GM15510 (cell line): ENCODE results near the gene SEC23IP.

ENCODE experiments used
- POLR2A ChIP-seq: IDR thresholded peaks from 3 replicates; pipeline ENCODE4 v1.6.1; 2011; ENCODE audit warnings: borderline replicate concordance; ENCODE audit not compliant: insufficient read length; ENCODE audit errors: extremely low read depth

Gene SEC23IP

GRCh38 chr10:119892188-119893065 is at the start of gene SEC23IP:
Gene SEC23IP (plus strand): TSS chr10:119892730. CDS start chr10:119892783, 53 bp downstream.
- peak; percentile 90 for TF ChIP-seq POLR2A

- TF ChIP-seq POLR2A, result no peak
Measured at GRCh38 chr10:119845656-119846055, 46.9 kb upstream of the SEC23IP start.

- no peak for TF ChIP-seq POLR2A
Measured at GRCh38 chr10:119849031-119849789, 43.3 kb upstream of the SEC23IP start.

GRCh38 chr10:119849944-119850343 is 42.6 kb upstream of the SEC23IP start:
- no peak for TF ChIP-seq POLR2A

- TF ChIP-seq POLR2A, result no peak
Measured at GRCh38 chr10:119852277-119852676, 40.3 kb upstream of the SEC23IP start.

- no peak for TF ChIP-seq POLR2A
Measured at GRCh38 chr10:119852822-119853221, 39.7 kb upstream of the SEC23IP start.

GRCh38 chr10:119853574-119853973 is 39.0 kb upstream of the SEC23IP start:
- no peak for TF ChIP-seq POLR2A

GRCh38 chr10:119858063-119858462 is 34.5 kb upstream of the SEC23IP start:
- no peak for TF ChIP-seq POLR2A

GRCh38 chr10:119859420-119860258 is 32.9 kb upstream of the SEC23IP start:
- no peak for TF ChIP-seq POLR2A

GRCh38 chr10:119860866-119861607 is 31.5 kb upstream of the SEC23IP start:
- no peak for TF ChIP-seq POLR2A

- no peak for TF ChIP-seq POLR2A
Measured at GRCh38 chr10:119862524-119862923, 30.0 kb upstream of the SEC23IP start.

- no peak for TF ChIP-seq POLR2A
Measured at GRCh38 chr10:119863951-119864565, 28.5 kb upstream of the SEC23IP start.

- no peak for TF ChIP-seq POLR2A
Measured at GRCh38 chr10:119865699-119866240, 26.8 kb upstream of the SEC23IP start.
